GM18507 (cell line): Measurements from ENCODE around the gene KLK6.
"Not testable (repeated sequence)": the region's sequence is repeated elsewhere in the genome, so short reads cannot be mapped to it uniquely, and the experiment has no call there.

ENCODE experiments used
- DNase-seq: peaks from one replicate; pipeline ENCODE4 v3.0.0; 2011; ENCODE audit warnings: low read depth; ENCODE audit not compliant: insufficient read length; ENCODE audit errors: extremely low spot score
- FAIRE-seq: peaks from 2 replicates; lab custom pipeline; 2011; peaks lifted over from hg19 to GRCh38; lab: Jason Lieb, UNC

The KLK6 gene

GRCh38 chr19:50998061-50998460 is 28.7 kb upstream of the KLK6 start:
- FAIRE-seq (no peak), DNase-seq (no peak)

GRCh38 chr19:50994129-50994528 is 24.7 kb upstream of the KLK6 start:
- no peak for FAIRE-seq
- DNase-seq, result no peak

- FAIRE-seq (no peak), DNase-seq (no peak)
Observed at GRCh38 chr19:50992666-50993035, 23.3 kb upstream of the KLK6 start.

DNA sequence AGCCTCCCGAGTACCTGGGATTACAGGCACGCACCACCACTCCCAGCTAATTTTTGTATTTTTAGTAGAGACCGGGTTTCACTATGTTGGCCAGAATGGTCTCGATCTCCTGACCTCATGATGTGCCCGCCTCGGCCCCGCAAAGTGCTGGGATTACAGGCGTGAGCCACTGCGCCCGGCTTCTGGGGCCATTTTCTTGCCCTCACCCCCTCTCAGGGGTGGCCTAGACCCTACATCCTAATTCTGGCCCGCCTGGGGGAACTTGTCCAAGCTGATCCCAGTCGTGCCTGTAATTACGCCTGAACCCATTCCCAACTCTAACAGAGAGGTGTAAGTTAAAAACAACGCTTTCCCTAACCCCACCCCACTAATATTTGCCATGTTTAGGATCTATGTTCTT is 15.0 kb upstream of the KLK6 start:
- DNase-seq, FAIRE-seq: not testable (repeated sequence)

DNA sequence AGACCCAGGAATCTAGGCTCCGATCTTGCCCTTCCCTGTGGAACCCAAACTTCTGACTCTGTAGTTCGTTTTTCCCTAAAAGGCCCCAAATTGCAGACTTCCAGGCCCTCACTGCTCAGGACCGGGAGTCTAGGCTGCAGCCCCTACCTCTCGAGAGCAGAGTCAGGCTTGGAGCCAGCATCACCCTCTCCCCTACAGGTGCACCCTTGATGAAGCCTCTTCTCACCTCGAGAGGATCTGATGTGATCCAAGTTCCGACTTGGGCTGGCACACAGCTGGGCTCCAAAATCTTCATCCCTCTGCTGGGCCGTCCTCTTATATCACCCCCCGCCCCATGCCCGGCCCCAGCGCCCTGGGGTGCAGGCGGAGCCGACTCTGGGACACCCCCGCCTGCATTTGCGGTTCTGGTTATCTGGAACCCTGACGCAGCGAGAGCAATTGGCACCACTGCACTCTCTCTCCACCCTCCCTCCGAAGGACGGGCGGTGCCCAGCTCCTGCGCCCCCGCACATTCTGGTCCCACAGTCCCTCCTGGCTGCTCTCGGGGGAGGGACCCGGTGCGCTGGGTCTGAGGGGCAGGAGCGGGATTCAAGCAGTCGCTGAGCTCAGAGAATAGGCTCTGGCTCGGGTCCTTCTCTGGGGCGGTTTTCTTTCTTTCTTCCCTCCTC is 14.4 kb upstream of the KLK6 start, which contains the start of gene KLK7:
KLK7 (minus strand) TSS at position 293 of the 668 bp plus-strand sequence. CDS start 1,518 bp downstream, outside the sequence.
- DNase-seq, result no peak
- FAIRE-seq, result no peak

GRCh38 chr19:50982186-50982585 is 12.8 kb upstream of the KLK6 start:
- FAIRE-seq (no peak), DNase-seq (no peak)

DNA sequence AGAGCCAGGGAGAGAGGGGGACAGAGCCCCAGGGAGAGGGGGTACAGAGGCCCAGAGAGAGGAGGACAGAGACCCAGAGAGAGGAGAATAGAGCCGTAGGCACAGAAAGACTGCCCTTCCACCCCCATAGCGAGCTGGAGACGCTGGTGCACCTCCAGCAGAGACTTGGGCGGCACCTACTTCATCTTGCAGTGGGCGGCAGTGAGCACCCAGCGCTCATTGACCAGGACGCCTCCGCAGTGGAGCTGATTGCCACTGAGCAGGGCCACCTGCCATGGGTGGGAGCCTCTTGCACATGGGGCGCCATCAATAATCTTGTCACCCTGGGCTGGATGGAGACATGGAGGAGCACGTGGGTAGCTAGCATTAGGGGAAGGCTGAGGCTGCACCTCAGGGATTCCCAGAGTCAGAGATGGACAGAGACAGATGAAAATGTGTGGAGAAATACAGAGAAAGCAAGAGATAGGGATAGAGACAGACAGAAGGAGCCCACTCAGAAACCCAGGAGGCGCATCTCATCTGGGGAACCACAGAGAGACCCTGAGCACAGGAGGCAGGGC is 12.3 kb upstream of the KLK6 start:
- no peak for DNase-seq
- no peak for FAIRE-seq

- DNase-seq (no peak), FAIRE-seq (no peak)
Observed at GRCh38 chr19:50980208-50980607, 10.8 kb upstream of the KLK6 start.

GRCh38 chr19:50979758-50980157 is 10.4 kb upstream of the KLK6 start:
- FAIRE-seq (no peak), DNase-seq (no peak)

- DNase-seq, result no peak
- FAIRE-seq, result no peak
Observed at GRCh38 chr19:50978772-50979390, 9.5 kb upstream of the KLK6 start.

DNA sequence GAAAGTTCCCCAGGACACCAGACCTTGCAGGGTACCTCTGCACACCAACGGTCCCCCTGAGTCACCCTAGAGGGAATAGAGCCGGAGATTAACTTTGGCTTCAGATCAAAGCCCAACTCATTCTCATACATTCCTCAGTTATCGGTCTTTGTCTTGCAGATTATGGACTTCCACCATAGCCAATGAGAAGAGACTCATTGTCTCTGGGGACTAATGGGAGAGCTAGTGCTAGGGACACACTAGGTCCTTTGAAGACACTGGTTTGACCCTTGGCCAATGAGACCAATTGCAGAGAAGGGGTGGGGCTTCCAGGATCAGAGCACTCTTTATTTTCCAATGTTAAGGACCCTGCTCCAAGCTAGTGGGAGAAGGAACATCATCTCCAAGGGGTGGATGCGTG is 8.2 kb upstream of the KLK6 start:
- DNase-seq (no peak), FAIRE-seq (no peak)

DNA sequence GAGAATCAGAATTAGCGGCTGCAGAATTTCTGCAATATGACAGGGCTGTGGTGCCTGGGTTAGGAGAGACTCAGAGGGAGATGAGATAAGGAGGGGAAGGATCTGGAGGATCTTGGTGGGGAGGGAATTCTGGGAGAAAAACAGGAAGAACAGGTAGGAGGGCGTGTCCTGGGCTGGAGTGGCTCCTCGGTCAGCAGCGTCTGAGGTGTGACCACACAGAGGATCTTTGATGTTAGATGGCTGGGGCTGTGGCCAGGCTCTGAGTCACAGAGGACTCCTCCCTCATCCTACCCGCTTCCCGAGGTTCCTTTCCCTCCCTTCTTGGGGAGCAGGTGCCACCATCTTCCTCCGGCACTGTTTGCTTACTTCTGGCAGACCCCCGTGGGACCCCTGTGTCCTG is 6.4 kb upstream of the KLK6 start:
- FAIRE-seq, result no peak

DNA sequence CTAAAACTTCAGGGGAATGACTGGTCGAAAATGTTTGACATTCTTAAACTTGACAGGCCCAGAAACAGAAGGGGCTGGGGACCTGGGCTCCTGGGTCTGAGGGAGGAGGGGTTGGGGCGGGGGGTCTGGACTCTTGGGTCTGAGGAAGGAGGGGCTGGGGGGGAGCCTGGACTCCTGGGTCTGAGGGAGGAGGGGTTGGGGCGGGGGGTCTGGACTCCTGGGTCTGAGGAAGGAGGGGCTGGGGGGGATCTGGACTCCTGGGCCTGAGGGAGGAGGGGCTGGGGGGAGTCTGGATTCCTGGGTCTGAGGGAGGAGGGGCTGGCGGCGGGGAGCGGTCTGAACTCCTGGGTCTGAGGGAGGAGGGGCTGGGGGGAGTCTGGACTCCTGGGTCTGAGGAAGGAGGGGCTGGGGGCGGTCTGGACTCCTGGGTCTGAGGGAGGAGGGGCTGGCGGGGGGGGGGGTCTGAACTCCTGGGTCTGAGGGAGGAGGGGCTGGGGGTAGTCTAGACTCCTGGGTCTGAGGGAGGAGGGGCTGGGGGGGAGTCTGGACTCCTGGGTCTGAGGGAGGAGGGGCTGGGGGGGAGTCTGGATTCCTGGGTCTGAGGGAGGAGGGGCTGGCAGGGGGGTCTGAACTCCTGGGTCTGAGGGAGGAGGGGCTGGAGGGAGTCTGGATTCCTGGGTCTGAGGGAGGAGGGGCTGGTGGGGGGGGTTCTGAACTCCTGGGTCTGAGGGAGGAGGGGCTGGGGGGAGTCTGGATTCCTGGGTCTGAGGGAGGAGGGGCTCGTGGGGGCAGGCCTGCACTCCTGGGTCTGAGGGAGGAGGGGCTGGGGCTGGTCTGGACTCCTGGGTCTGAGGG is 5.5 kb upstream of the KLK6 start:
- FAIRE-seq (no peak), DNase-seq (no peak)

More for the DNA sequence above, 6.4 kb upstream of the KLK6 start:
- no peak for DNase-seq

- FAIRE-seq, result no peak
- DNase-seq, result no peak
Observed at GRCh38 chr19:50972795-50973376, 3.5 kb upstream of the KLK6 start.

DNA sequence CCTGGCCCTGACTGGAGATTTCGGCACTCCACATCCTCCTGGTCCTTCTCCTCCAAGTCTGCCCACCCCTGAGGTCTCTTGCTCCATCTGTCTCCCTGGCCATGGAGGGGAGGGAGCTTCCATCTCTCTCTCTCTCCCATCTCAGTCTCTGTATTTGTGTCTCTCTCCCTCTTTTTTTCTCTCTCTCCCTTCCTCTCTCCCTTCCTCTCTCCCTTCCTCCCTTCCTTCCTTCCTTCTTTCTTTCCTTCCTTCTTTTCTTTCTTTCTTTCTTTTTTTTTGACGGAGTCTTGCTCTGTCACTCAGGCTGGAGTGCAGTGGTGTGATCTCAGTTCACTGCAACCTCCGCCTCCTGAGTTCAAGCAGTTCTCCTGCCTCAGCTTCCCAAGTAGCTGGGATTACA is 419 bp upstream of the KLK6 start:
- not testable (repeated sequence) for FAIRE-seq, DNase-seq

DNA sequence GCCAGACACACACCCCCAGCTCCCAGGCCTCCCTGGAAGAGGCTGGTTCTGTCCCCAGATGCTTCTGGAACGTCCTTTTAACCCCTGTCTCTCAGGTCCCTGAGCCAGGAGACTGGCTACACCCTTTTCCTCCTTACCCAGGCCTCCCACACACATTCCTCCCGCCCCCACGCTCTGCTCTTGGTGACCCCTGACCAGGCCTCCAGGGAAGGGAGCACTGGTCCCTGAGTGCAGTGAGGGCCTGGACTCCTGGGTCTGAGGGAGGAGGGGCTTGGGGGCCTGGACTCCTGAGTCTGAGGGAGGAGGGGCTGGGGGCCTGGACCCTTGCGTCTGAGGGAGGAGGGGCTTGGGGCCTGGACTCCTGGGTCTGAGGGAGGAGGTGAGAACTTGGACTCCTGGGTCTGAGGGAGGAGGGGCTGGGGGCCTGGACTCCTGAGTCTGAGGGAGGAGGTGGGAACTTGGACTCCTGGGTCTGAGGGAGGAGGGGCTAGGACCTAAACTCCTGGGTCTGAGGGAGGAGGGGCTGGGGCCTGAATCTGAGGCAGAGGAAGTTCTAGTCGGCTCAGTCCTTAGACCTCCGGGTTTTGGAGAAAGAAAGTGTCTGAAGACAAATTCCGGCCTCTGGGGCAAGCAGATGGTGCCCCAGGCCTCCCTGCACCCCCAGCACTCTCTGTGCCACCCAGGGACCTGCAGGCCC is 527 bp downstream of the KLK6 start:
- no peak for DNase-seq
- FAIRE-seq, result no peak

GRCh38 chr19:50967929-50968715 is 1.3 kb downstream of the KLK6 start:
- DNase-seq (no peak), FAIRE-seq (no peak)

DNA sequence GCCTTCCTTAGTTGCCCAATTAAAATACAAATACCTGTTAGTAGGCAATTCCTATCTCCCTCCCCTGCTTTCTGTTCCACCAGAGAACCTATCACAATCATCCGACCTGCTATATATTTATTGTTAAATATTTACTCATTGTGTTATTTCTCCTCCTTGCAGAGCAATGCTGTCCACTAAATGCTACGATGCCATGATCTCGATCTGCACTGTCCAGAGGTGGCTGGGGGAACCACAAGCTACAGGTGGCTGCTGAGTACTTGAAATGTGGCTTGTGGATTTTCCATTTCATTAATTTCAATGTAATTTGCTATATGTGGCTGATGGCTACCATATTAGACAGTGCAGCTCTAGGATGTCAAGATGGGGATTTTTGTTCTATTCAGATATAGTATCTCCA is 5.1 kb downstream of the KLK6 start:
- no peak for FAIRE-seq
- no peak for DNase-seq

DNA sequence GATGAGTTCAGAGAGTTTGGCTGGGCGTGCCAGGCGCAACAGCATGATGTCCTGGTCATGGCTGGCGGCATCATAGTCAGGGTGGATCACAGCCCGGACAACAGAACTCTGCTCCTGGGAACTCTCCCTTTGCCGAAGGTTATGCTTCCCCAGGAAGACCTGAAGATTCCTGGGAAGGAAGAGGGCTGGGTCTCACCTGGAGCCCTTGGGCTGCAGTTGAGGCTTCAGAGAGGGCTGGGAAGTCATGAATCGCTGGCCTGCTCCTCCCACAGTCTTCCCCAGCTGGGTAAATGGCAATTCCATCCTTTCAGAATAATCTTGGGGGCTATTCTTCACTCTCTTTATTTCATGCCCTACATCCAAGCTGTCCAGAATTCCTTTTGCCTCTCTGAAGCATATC is 6.0 kb downstream of the KLK6 start:
- DNase-seq (no peak), FAIRE-seq (no peak)
